Muscle layer of colon (tissue), 2 donors: ENCODE data around the gene RTL10.

Source experiments
- H3K27ac ChIP-seq: one replicate; pipeline ENCODE4 v1.7.0; 2013; ENCODE audit warnings: low read depth, mild to moderate bottlenecking, low read length, moderate library complexity
- H3K27me3 ChIP-seq, 2 donors: one replicate each; pipeline ENCODE4 v1.7.0; 2013; ENCODE audit warnings: low read length in 2 of 2, mild to moderate bottlenecking in 2 of 2; ENCODE audit not compliant: insufficient read depth in 2 of 2, control insufficient read depth in 1 of 2
- H3K36me3 ChIP-seq: one replicate; pipeline ENCODE4 v1.7.0; 2013; ENCODE audit warnings: mild to moderate bottlenecking, low read length; ENCODE audit not compliant: insufficient read depth
- H3K4me1 ChIP-seq: one replicate; pipeline ENCODE4 v1.7.0; 2013; ENCODE audit warnings: mild to moderate bottlenecking, low read length; ENCODE audit not compliant: insufficient read depth
- H3K4me3 ChIP-seq, 2 donors: one replicate each; pipeline ENCODE4 v1.7.0; 2013; ENCODE audit warnings: low read length in 2 of 2, low read depth in 1 of 2, mild to moderate bottlenecking in 1 of 2, moderate library complexity in 1 of 2
- H3K9ac ChIP-seq: one replicate; pipeline ENCODE4 v1.7.0; 2013; ENCODE audit warnings: low read length
- H3K9me3 ChIP-seq: one replicate; pipeline ENCODE4 v1.7.0; 2013; ENCODE audit warnings: mild to moderate bottlenecking, low read length
- donor health status: abdominal sarcoma.
- donor health status: Adenocarcinoma of cecum.

RTL10 gene

GRCh38 chr22:19896665-19897355, 42.1 kb upstream of the RTL10 start:
- Histone ChIP-seq H3K9ac (no peak overlapping the region), H3K27me3 (no peaks in the 10 kb centered on the region), H3K4me1 (no peaks in the 10 kb centered on the region), H3K4me3 (no peak overlapping the region), H3K36me3 (peaks cover 26% of the 10 kb centered on the region), H3K27ac (no peak overlapping the region), H3K9me3 (no peaks in the 10 kb centered on the region)

GRCh38 chr22:19895160-19895849, 40.6 kb upstream of the RTL10 start:
- Histone ChIP-seq H3K27me3 (no peaks in the 10 kb centered on the region), H3K27ac (no peak overlapping the region), H3K36me3 (peaks cover 26% of the 10 kb centered on the region), H3K4me3 (no peak overlapping the region), H3K9ac (no peak overlapping the region), H3K9me3 (no peaks in the 10 kb centered on the region), H3K4me1 (no peaks in the 10 kb centered on the region)

DNA sequence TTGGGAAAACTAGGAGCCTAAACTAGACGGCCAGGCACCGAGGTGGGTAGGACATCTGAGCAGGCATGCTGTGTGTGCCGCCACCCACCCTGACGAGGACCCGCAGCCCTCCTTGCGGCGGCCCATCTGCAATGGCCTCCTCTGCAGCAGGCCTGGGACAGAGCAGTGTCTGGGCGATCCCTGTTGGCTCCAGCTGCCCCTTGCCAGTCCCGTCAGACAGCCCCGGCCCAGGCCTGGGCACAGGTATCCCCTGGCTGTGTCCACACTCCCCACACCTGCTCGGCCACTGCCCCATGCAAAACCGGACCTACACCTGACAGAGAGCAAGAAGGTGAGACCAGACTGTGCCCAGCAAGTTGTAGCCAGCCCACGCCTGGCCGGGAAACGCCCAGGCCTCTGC, 38.7 kb upstream of the RTL10 start:
- Histone ChIP-seq H3K27me3 (no peaks in the 10 kb centered on the region), H3K27ac (no peak overlapping the region), H3K4me1 (no peaks in the 10 kb centered on the region), H3K36me3 (peaks cover 22% of the 10 kb centered on the region), H3K9me3 (no peaks in the 10 kb centered on the region), H3K9ac (no peak overlapping the region), H3K4me3 (no peak overlapping the region)

DNA sequence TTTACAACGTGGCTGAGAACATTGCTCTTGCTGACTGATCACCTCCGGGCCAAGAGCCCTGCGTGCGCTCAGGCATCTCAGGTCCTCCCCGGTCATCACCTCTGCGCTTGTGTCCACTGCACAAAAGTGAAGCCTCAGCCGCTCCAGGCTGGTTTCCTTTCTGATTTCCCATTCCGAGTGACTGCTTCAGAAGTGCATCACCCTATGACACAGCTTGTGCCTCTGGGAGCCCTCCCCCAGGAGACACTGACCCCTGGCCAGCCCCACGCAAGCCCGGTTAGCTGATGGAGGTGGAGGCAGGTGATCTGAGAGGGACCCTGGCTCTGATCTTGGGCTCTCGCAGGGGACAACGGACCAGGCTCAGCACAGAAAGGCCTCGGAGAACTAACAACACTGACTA, 38.3 kb upstream of the RTL10 start:
- no peaks in the 10 kb centered on the region for H3K4me1 ChIP-seq
- H3K36me3 ChIP-seq, result peaks cover 19% of the 10 kb centered on the region
- H3K9ac ChIP-seq, result no peak overlapping the region
- H3K27ac ChIP-seq, result no peak overlapping the region
- H3K9me3 ChIP-seq, result no peaks in the 10 kb centered on the region
- H3K27me3 ChIP-seq, result no peaks in the 10 kb centered on the region
- no peak overlapping the region for H3K4me3 ChIP-seq

GRCh38 chr22:19892257-19892879, 37.7 kb upstream of the RTL10 start:
- Histone ChIP-seq H3K4me3 (no peak overlapping the region), H3K27ac (no peak overlapping the region), H3K9me3 (no peaks in the 10 kb centered on the region), H3K27me3 (no peaks in the 10 kb centered on the region), H3K4me1 (no peaks in the 10 kb centered on the region), H3K9ac (no peak overlapping the region), H3K36me3 (peaks cover 13% of the 10 kb centered on the region)

DNA sequence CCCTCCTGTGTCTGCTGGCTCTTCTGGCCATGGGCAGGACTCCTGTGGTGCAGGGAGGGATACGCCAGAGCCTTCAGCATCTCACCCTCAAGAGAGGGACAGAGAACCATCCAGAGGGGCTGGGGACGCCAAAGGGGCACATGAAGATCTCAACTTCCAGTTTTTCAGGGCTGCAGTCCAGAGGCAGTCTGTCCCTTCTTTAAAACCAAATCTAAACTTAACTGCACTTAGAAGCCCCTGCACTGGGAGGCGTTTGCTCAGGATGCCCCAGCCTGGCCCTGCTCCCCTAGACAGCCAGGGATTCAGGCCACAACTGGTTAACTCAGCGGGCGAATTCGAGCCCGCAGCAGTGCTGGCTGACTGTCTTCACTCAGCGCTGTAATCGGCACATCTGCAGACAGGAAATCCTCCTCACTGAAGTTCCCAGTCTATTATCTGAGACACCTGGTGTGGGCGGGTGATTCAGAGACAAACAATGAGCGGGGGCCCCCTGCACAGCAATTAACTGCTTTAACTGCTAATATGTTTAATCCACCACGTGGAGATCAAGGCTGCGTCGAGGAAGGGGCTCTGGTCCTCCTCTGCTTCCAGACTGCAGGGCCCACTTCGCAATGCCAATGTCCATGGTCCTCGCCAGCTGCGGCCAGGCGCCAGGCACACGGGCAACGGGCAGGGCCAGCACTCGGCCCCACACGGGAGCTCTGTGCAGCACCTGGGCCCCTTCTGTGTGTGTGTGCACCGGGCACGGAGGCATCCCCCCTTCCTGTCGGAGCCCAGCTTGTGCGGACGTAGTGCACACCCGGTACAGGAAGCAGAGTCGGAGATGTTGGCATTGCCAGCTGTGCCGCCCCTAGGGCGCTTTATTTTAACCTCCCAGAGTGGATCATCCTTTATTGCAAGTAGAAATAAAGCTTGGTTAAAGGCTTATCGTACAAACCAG, 36.9 kb upstream of the RTL10 start:
- Histone ChIP-seq H3K27ac (no peak overlapping the region), H3K9me3 (no peaks in the 10 kb centered on the region), H3K27me3 (no peaks in the 10 kb centered on the region), H3K9ac (no peak overlapping the region), H3K4me1 (no peaks in the 10 kb centered on the region), H3K4me3 (no peak overlapping the region), H3K36me3 (peaks cover 6% of the 10 kb centered on the region)

- no peak overlapping the region for H3K4me3 ChIP-seq
- no peak overlapping the region for H3K9ac ChIP-seq
- peaks cover 6% of the 10 kb centered on the region for H3K36me3 ChIP-seq
- no peak overlapping the region for H3K27ac ChIP-seq
- H3K27me3 ChIP-seq, result no peaks in the 10 kb centered on the region
- H3K4me1 ChIP-seq, result no peaks in the 10 kb centered on the region
- H3K9me3 ChIP-seq, result no peaks in the 10 kb centered on the region
Observed at GRCh38 chr22:19890502-19891316, 36.0 kb upstream of the RTL10 start.

GRCh38 chr22:19889951-19890350, 35.3 kb upstream of the RTL10 start:
- Histone ChIP-seq H3K9me3 (no peaks in the 10 kb centered on the region), H3K27me3 (no peaks in the 10 kb centered on the region), H3K4me3 (no peak overlapping the region), H3K36me3 (peaks cover 3% of the 10 kb centered on the region), H3K4me1 (no peaks in the 10 kb centered on the region), H3K9ac (no peak overlapping the region), H3K27ac (no peak overlapping the region)

- Histone ChIP-seq H3K27me3 (no peaks in the 10 kb centered on the region), H3K9ac (no peak overlapping the region), H3K9me3 (no peaks in the 10 kb centered on the region), H3K4me1 (no peaks in the 10 kb centered on the region), H3K4me3 (no peak overlapping the region), H3K36me3 (no peaks in the 10 kb centered on the region), H3K27ac (no peak overlapping the region)
Observed at GRCh38 chr22:19888131-19888746, 33.6 kb upstream of the RTL10 start.

- H3K4me3 ChIP-seq, result no peak overlapping the region
- H3K27me3 ChIP-seq, result no peaks in the 10 kb centered on the region
- no peaks in the 10 kb centered on the region for H3K9me3 ChIP-seq
- H3K27ac ChIP-seq, result no peak overlapping the region
- H3K4me1 ChIP-seq, result no peaks in the 10 kb centered on the region
- H3K36me3 ChIP-seq, result no peaks in the 10 kb centered on the region
- no peak overlapping the region for H3K9ac ChIP-seq
Observed at GRCh38 chr22:19887256-19887985, 32.7 kb upstream of the RTL10 start.
